Neural progenitor cell (in vitro differentiated cells): ENCODE data around the gene SDHD.

Experiments used
- CTCF ChIP-seq: fragments of 200-600 bp; sonication (generic); IDR thresholded peaks from 2 replicates; pipeline ENCODE4 v1.5.1; 2017; ENCODE audit warnings: antibody characterized with exemption, mild to moderate bottlenecking
- EZH2 ChIP-seq: fragments of 200-600 bp; sonication (generic); IDR thresholded peaks from 2 replicates; pipeline ENCODE4 v1.6.1; 2017; ENCODE audit warnings: antibody characterized with exemption, mild to moderate bottlenecking, moderate library complexity
- EZH2phosphoT487 ChIP-seq: fragments of 200-600 bp; sonication (generic); IDR thresholded peaks from 2 replicates; pipeline ENCODE4 v1.6.1; 2017; ENCODE audit warnings: antibody characterized with exemption

- TF ChIP-seq EZH2 (no peak), CTCF (no peak), EZH2phosphoT487 (no peak)
Observed at GRCh38 chr11:112073941-112074811, 12.5 kb upstream of the SDHD start, which contains the start of the genes NKAPD1 and PIH1D2.
